HTERT RPE-1 (cell line): Measurements from ENCODE around the gene MAMDC2.

Experiments used
- in situ Hi-C: fragments of 300-500 bp; cut with MboI; formaldehyde crosslinking; loops from 4 replicates; pipeline ENCODE4 v1.14.3; 2020; ENCODE audit warnings: low sequenced_read_pairs

Gene MAMDC2, protein sequence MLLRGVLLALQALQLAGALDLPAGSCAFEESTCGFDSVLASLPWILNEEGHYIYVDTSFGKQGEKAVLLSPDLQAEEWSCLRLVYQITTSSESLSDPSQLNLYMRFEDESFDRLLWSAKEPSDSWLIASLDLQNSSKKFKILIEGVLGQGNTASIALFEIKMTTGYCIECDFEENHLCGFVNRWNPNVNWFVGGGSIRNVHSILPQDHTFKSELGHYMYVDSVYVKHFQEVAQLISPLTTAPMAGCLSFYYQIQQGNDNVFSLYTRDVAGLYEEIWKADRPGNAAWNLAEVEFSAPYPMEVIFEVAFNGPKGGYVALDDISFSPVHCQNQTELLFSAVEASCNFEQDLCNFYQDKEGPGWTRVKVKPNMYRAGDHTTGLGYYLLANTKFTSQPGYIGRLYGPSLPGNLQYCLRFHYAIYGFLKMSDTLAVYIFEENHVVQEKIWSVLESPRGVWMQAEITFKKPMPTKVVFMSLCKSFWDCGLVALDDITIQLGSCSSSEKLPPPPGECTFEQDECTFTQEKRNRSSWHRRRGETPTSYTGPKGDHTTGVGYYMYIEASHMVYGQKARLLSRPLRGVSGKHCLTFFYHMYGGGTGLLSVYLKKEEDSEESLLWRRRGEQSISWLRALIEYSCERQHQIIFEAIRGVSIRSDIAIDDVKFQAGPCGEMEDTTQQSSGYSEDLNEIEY

GRCh38 chr9:70043689-70044489, at the start of gene MAMDC2:
Gene MAMDC2 (plus strand): TSS chr9:70043848. CDS start chr9:70044198, 350 bp downstream.
- in situ Hi-C loops: no loop called here

DNA sequence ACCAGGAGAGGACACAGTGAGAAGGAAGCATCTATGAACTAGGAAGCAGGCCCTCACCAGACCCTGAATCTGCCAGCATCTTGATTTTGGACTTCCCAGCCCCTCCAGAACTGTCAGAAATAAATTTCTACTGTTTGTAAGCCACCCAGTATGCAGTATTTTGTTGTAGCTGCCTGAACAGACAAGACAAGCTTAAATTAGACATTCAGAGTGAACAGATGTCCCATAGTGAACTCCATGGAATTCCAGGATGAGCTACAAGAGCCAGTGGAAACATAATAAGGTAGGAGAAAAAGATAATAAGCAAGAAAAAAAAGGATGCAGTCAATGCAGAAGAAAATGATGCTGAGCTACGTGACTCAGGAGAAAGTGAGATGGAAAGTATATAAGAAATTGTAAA, 47.8 kb upstream of the MAMDC2 start:
- in situ Hi-C loops: no loop called here

DNA sequence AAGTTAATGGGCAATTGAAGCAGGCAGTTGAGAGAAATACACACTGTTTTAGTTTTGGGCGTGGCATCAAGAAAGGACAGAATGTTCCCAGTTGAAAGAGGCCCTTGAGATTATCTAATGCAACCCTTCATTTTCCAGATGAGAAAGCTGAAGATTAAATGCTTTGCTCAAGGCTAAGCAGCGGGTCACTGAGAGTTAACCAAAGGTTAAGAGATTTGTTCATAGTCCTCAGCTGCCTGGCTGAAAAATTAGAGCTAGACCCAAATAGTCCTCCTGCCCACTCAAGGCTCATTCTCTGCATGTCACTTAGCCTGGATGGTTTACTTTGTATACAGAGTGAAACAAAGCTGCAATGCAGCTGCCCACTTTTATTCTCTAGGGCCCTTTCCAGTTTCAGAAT, 46.7 kb upstream of the MAMDC2 start:
- in situ Hi-C loops: no loop called here

- in situ Hi-C loops: no loop called here
Observed at GRCh38 chr9:69997524-69997923, 46.1 kb upstream of the MAMDC2 start.

DNA sequence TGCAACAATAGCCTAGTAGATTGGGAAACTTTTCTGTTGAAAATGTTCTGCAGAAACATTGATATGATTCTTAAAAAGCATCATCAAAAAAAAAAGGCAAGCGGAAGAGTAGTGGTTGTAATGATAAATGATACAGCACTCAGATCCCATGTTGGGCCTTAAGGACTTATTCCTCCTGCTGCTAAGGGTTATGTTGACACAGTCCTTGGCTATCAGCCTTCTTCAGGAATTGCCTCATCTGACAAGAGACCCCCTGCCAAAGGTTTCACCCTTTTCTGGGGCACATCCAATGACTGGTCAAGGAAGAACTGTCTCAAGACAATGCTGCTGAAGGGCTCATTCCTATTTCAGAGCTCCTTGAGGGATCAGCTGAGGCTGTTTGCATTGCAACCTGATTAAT, 44.3 kb upstream of the MAMDC2 start:
- in situ Hi-C loops: no loop called here

GRCh38 chr9:70000469-70000868, 43.2 kb upstream of the MAMDC2 start:
- in situ Hi-C loops: no loop called here

DNA sequence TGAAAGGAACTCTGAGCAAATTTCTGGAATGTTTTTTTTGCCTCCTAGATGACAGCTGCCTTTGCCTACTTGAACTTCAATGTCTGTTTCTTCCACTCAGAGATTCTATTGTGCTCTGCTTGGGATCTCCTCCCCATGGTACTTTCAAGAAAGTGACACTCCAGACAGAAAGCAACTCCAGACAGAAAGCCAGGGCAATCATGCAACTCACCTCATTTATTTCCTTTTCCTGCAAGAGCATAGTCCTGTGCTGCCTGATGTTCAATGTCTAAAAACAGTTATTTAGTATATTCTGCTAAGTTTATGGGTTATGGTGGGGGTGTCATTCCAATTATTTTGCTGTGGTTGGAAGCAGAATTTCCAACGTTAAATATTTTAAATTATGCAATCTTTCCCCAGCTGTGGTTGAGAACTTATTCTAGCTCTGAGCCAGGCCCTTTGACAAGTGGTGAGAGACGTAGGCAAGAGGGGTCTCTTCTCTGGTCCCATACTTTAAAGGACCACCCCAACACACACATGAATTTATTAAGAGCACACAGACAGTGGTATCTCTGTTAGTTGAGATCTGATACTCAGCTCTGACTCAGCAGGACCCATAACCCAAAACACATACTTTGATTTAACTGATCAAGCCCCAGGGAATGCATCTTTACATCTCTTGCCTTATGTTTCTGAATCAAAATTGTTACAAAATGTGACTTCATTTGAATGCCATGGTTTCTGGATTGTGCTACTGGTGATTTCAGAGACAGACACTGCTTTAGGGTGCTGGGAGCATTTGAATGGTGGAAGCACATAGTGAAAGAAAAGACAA, 39.5 kb upstream of the MAMDC2 start:
- in situ Hi-C loops: no loop called here

- in situ Hi-C loops: no loop called here
Observed at GRCh38 chr9:70006306-70006705, 37.3 kb upstream of the MAMDC2 start.

GRCh38 chr9:70007831-70008230, 35.8 kb upstream of the MAMDC2 start:
- in situ Hi-C loops: no loop called here

- in situ Hi-C loops: no loop called here
Observed at GRCh38 chr9:70010015-70010414, 33.6 kb upstream of the MAMDC2 start.

- in situ Hi-C loops: no loop called here
Observed at GRCh38 chr9:70011366-70011765, 32.3 kb upstream of the MAMDC2 start.

DNA sequence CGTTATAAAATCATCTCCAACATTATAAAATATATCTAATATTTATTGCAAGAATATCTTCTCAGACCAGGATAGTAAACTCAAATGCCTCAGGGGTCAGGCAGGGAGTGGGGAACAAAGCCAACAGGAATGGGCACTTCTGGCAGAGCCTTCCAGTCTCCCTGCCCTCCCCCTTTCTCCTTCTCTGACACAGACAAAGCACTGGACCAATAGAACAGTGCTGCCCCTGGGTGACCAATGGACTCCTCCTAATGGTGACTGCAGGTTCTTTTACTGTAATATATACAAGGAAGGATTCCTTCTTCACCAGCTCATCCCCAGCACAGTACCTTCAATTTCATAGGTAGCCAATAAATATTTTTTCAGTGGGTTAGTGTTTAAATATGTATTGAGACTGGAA, 31.1 kb upstream of the MAMDC2 start:
- in situ Hi-C loops: no loop called here

GRCh38 chr9:70013598-70014196, 30.0 kb upstream of the MAMDC2 start:
- in situ Hi-C loops: no loop called here

DNA sequence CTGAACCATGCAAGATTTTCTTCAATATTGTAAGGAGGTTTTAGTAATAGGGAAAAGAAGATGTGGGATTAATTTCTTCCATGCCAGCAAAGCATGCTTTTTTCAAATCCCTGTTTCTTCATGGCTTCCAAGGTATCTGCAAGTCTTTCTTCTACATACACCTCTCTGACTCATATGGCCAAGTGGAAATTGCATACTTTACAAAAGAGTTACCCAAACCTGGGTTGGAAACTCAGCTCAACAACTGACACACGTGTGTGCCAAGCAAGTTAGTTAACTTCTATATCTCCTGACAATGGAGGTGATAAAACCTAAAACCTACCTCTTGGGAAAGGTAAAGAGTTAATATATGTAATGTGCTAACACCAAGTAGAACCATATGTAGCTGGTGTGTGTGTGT, 28.5 kb upstream of the MAMDC2 start:
- in situ Hi-C loops: no loop called here

GRCh38 chr9:70020217-70020616, 23.4 kb upstream of the MAMDC2 start:
- in situ Hi-C loops: no loop called here

GRCh38 chr9:70020991-70021571, 22.6 kb upstream of the MAMDC2 start:
- in situ Hi-C loops: no loop called here

- in situ Hi-C loops: no loop called here
Observed at GRCh38 chr9:70028287-70028686, 15.4 kb upstream of the MAMDC2 start.

- in situ Hi-C loops: no loop called here
Observed at GRCh38 chr9:70030156-70030555, 13.5 kb upstream of the MAMDC2 start.

- in situ Hi-C loops: no loop called here
Observed at GRCh38 chr9:70031141-70031545, 12.5 kb upstream of the MAMDC2 start.

DNA sequence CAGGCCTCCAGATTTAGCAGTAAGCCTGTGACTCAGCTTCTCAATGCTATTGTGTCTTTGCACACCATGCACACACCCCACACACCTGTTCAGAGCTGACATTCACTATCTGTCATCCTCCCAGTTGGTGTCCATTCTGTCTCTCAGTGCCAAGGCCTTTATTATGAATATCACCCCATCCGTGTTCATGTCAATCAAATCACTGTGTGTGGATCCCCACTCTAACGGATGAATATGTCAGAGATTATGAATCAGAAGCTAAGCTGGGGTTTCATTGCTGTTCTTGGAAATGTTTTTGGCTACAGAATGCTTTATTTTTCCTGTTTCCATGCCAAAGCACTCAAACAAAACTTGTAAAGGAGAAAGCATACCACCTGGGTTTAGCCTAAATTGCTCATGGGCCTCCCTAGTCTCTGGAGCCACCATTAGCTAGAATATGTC, 9.4 kb upstream of the MAMDC2 start:
- in situ Hi-C loops: no loop called here
